NB4 (cell line): ENCODE data around the gene LRRC8B.

Experiments
- MYC ChIP-seq: IDR thresholded peaks from 2 replicates; pipeline ENCODE4 v1.6.1; 2011; ENCODE audit warnings: low read depth, low read length
- POLR2A ChIP-seq: IDR thresholded peaks from 2 replicates; pipeline ENCODE4 v1.6.1; 2011; ENCODE audit warnings: mild to moderate bottlenecking; ENCODE audit not compliant: insufficient read length; ENCODE audit errors: extremely low read depth
- TF ChIP-seq, protein P1 (sequence below): IDR thresholded peaks from one replicate; pipeline ENCODE4 v1.5.1; 2012; ENCODE audit warnings: low read depth, low read length
- TF ChIP-seq, protein P2 (sequence below): IDR thresholded peaks from 2 replicates; pipeline ENCODE4 v1.6.1; 2011; ENCODE audit warnings: low read depth, low read length

- TF ChIP-seq, protein P1, sequence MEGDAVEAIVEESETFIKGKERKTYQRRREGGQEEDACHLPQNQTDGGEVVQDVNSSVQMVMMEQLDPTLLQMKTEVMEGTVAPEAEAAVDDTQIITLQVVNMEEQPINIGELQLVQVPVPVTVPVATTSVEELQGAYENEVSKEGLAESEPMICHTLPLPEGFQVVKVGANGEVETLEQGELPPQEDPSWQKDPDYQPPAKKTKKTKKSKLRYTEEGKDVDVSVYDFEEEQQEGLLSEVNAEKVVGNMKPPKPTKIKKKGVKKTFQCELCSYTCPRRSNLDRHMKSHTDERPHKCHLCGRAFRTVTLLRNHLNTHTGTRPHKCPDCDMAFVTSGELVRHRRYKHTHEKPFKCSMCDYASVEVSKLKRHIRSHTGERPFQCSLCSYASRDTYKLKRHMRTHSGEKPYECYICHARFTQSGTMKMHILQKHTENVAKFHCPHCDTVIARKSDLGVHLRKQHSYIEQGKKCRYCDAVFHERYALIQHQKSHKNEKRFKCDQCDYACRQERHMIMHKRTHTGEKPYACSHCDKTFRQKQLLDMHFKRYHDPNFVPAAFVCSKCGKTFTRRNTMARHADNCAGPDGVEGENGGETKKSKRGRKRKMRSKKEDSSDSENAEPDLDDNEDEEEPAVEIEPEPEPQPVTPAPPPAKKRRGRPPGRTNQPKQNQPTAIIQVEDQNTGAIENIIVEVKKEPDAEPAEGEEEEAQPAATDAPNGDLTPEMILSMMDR, result no peak
- TF ChIP-seq POLR2A (no peak), MYC (no peak)
- TF ChIP-seq, protein P2, sequence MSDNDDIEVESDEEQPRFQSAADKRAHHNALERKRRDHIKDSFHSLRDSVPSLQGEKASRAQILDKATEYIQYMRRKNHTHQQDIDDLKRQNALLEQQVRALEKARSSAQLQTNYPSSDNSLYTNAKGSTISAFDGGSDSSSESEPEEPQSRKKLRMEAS, result no peak
Measured at GRCh38 chr1:89627596-89627962, 103.0 kb downstream of the LRRC8B start.
